DND-41 (cell line): ENCODE data around the gene GTF2A1.

Experiments used
- ATAC-seq: fragments of 200-7000 bp; cut with Tn5 transposase; 3 replicates; pipeline ENCODE4 v1.9.1; 2021; ENCODE audit warnings: low read depth; ENCODE audit not compliant: insufficient read depth
- DNase-seq: peaks from one replicate; pipeline ENCODE4 v3.0.0-alpha.2; 2020
- H2AFZ ChIP-seq: 2 replicates; pipeline ENCODE4 v1.6.0; 2012; ENCODE audit warnings: low read depth, low read length
- H3K27ac ChIP-seq: 2 replicates; pipeline ENCODE4 v1.5.1; 2012; ENCODE audit warnings: low read length, inconsistent platforms
- H3K27me3 ChIP-seq: fragments of 200-600 bp; sonication (generic); 2 replicates; pipeline ENCODE4 v1.6.0; 2012; ENCODE audit warnings: low read length, mild to moderate bottlenecking, inconsistent platforms; ENCODE audit not compliant: insufficient read depth, poor library complexity
- H3K36me3 ChIP-seq: 2 replicates; pipeline ENCODE4 v1.5.1; 2012; ENCODE audit warnings: low read length, inconsistent platforms; ENCODE audit not compliant: insufficient read depth
- H3K4me1 ChIP-seq: 2 replicates; pipeline ENCODE4 v1.5.1; 2012; ENCODE audit warnings: mild to moderate bottlenecking, low read length; ENCODE audit not compliant: insufficient read depth
- H3K4me2 ChIP-seq: 2 replicates; pipeline ENCODE4 v1.6.0; 2012; ENCODE audit warnings: mild to moderate bottlenecking, moderate library complexity, low read length, inconsistent platforms; ENCODE audit not compliant: insufficient read depth
- H3K4me3 ChIP-seq, 2 experiments: fragments of 200-600 bp in 1 of 2; shearing (Covaris generic) in 1 of 2; 2 replicates each; pipeline ENCODE4 v1.5.1; 2012 to 2016; ENCODE audit warnings: inconsistent platforms in 2 of 2, low read length in 2 of 2, mild to moderate bottlenecking in 2 of 2, low read depth in 1 of 2, moderate library complexity in 1 of 2
- H3K79me2 ChIP-seq: 2 replicates; pipeline ENCODE4 v1.6.0; 2012; ENCODE audit warnings: low read length, inconsistent platforms; ENCODE audit not compliant: insufficient read depth
- H3K9ac ChIP-seq: 2 replicates; pipeline ENCODE4 v1.6.0; 2012; ENCODE audit warnings: low read depth, mild to moderate bottlenecking, inconsistent platforms, low read length, moderate library complexity
- H3K9me3 ChIP-seq: 2 replicates; pipeline ENCODE4 v1.5.1; 2012; ENCODE audit warnings: low read length, moderate library complexity, mild to moderate bottlenecking, inconsistent platforms; ENCODE audit not compliant: insufficient read depth, severe bottlenecking
- H4K20me1 ChIP-seq: 2 replicates; pipeline ENCODE4 v1.6.0; 2012; ENCODE audit warnings: low read length; ENCODE audit not compliant: insufficient read depth
- CTCF ChIP-seq: IDR thresholded peaks from 2 replicates; pipeline ENCODE4 v1.5.1; 2012; ENCODE audit warnings: borderline replicate concordance, low read length, moderate library complexity, mild to moderate bottlenecking; ENCODE audit not compliant: poor library complexity, severe bottlenecking; ENCODE audit errors: extremely low read depth
- EZH2 ChIP-seq: IDR thresholded peaks from 3 replicates; pipeline ENCODE4 v1.6.1; 2012; ENCODE audit warnings: borderline replicate concordance, low read depth, mild to moderate bottlenecking, moderate library complexity, low read length, inconsistent platforms; ENCODE audit not compliant: severe bottlenecking

GTF2A1 gene

GRCh38 chr14:81144824-81145603 is 75.7 kb downstream of the GTF2A1 start:
- Histone ChIP-seq H3K27ac (no peak overlapping the region), H3K9ac (no peak overlapping the region), H3K36me3 (peaks cover 25% of the 10 kb centered on the region), H3K9me3 (no peaks in the 10 kb centered on the region), H3K79me2 (no peaks in the 10 kb centered on the region), H3K4me3 (no peak overlapping the region), H3K27me3 (no peaks in the 10 kb centered on the region), H4K20me1 (no peaks in the 10 kb centered on the region), H3K4me2 (no peak overlapping the region), H2AFZ (no peak overlapping the region), H3K4me1 (peaks cover 13% of the 10 kb centered on the region)
- no peak for DNase-seq
- TF ChIP-seq EZH2 = no peak
- no peak for TF ChIP-seq CTCF
- ATAC-seq = no peak

GRCh38 chr14:81143793-81144192 is 77.0 kb downstream of the GTF2A1 start:
- no peak overlapping the region for H3K4me3 ChIP-seq

GRCh38 chr14:81141426-81141825 is 79.3 kb downstream of the GTF2A1 start:
- no peaks in the 10 kb centered on the region for H3K79me2 ChIP-seq
- H4K20me1 ChIP-seq = no peaks in the 10 kb centered on the region
- DNase-seq (no peak), ATAC-seq (no peak)
- no peaks in the 10 kb centered on the region for H3K27me3 ChIP-seq
- H3K36me3 ChIP-seq = peaks cover 25% of the 10 kb centered on the region
- no peak overlapping the region for H3K9ac ChIP-seq
- H3K4me2 ChIP-seq = no peak overlapping the region
- H3K4me1 ChIP-seq = no peaks in the 10 kb centered on the region; the same call in 1 of the 2 replicates
- H3K27ac ChIP-seq = no peak overlapping the region
- H2AFZ ChIP-seq = no peak overlapping the region
- H3K4me3 ChIP-seq = no peak overlapping the region
- TF ChIP-seq CTCF = no peak
- TF ChIP-seq EZH2 = no peak
- H3K9me3 ChIP-seq = no peaks in the 10 kb centered on the region

More at GRCh38 chr14:81143793-81144192, 77.0 kb downstream of the GTF2A1 start:
- ATAC-seq = no peak
- no peak overlapping the region for H3K27ac ChIP-seq
- H3K79me2 ChIP-seq = no peaks in the 10 kb centered on the region
- H3K4me2 ChIP-seq = no peak overlapping the region
- no peaks in the 10 kb centered on the region for H3K27me3 ChIP-seq
- H4K20me1 ChIP-seq = no peaks in the 10 kb centered on the region
- TF ChIP-seq CTCF (no peak), EZH2 (no peak)
- peaks cover 13% of the 10 kb centered on the region for H3K4me1 ChIP-seq
- peaks cover 25% of the 10 kb centered on the region for H3K36me3 ChIP-seq
- no peak for DNase-seq
- H3K9me3 ChIP-seq = no peaks in the 10 kb centered on the region
- no peak overlapping the region for H2AFZ ChIP-seq
- H3K9ac ChIP-seq = no peak overlapping the region
